ENCODE measurements around the gene TYSND1. TPM values are rescaled to one million over a fixed set of nuclear protein-coding genes. Genes with fewer than 3 reads are reported as not detected.
A peak's percentile ranks its signal among the peaks of the same experiment; 100 is the strongest.

The TYSND1 gene
- total and polyA plus RNA-seq, 2 of the 13 experiments (the other 11 are each of a cell fraction or from before 2014, with no cell fraction given): 3.3 to 8.9 TPM

DNA sequence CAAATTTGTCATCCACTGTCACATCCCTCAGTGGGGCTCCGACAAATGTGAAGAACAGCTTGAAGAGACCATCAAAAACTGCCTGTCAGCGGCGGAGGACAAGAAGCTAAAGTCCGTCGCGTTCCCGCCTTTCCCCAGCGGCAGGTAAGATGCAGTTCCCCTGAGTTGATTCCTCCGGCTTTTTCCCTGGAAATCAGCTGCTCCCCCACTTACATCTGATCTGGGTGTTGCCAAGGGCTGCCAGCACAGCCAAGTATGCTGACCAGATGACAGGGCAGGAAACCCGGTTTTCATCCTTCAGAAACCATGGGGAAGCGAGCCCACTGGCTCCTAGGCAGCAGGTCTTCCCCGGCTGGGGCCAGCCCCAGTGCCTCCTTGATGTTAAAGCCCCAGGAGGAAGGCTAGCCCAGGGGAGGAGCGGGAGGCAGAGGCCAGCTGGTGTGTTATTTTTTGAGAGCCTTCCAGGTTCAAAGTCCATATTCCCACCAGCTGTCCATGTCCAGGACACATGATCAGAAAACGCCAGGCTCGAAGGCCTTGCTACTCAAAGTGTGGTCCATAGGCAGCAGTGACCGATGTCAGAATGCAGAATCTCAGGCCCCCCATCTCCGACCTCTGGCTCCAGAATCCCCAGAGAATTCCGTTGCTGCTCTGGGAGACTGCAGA, 37.3 kb downstream of the TYSND1 start (continued):
- no peak for TF ChIP-seq ZUFSP (CRISPR knock-in tag; IDR thresholded peaks at IDR 0.05; ENCODE audit: borderline replicate concordance)
- TF ChIP-seq BRCA1 (CRISPR knock-in tag; IDR thresholded peaks at IDR 0.05): peak; percentile 86; the same call in 1 of the 2 replicates
- TF ChIP-seq ZNF207 (IDR thresholded peaks at IDR 0.05; ENCODE audit: borderline replicate concordance): no peak
- TF ChIP-seq IKZF4 (CRISPR knock-in tag; IDR thresholded peaks at IDR 0.05; ENCODE audit: borderline replicate concordance, low read depth, not compliant biosample characterization): no peak
- TF ChIP-seq, protein P1, sequence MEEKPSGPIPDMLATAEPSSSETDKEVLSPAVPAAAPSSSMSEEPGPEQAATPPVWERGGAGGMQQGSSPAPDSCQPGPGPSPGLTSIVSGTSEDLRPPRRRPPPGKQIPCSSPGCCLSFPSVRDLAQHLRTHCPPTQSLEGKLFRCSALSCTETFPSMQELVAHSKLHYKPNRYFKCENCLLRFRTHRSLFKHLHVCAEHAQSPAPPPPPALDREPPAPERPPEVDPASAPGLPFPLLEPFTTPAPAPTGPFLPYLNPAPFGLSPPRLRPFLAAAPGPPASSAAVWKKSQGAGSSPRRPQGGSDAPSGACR (CRISPR knock-in tag; IDR thresholded peaks at IDR 0.05): 0 out of 2 replicates have a peak, but pooled peaks have one; percentile 43
- TF ChIP-seq ZNF530 (CRISPR knock-in tag; IDR thresholded peaks at IDR 0.05; ENCODE audit: low read depth): no peak
- no peak for TF ChIP-seq ZSCAN22 (CRISPR knock-in tag; IDR thresholded peaks at IDR 0.05)
- TF ChIP-seq, protein P2, sequence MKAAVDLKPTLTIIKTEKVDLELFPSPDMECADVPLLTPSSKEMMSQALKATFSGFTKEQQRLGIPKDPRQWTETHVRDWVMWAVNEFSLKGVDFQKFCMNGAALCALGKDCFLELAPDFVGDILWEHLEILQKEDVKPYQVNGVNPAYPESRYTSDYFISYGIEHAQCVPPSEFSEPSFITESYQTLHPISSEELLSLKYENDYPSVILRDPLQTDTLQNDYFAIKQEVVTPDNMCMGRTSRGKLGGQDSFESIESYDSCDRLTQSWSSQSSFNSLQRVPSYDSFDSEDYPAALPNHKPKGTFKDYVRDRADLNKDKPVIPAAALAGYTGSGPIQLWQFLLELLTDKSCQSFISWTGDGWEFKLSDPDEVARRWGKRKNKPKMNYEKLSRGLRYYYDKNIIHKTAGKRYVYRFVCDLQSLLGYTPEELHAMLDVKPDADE (CRISPR knock-in tag; IDR thresholded peaks at IDR 0.05): no peak
- TF ChIP-seq, protein P3, sequence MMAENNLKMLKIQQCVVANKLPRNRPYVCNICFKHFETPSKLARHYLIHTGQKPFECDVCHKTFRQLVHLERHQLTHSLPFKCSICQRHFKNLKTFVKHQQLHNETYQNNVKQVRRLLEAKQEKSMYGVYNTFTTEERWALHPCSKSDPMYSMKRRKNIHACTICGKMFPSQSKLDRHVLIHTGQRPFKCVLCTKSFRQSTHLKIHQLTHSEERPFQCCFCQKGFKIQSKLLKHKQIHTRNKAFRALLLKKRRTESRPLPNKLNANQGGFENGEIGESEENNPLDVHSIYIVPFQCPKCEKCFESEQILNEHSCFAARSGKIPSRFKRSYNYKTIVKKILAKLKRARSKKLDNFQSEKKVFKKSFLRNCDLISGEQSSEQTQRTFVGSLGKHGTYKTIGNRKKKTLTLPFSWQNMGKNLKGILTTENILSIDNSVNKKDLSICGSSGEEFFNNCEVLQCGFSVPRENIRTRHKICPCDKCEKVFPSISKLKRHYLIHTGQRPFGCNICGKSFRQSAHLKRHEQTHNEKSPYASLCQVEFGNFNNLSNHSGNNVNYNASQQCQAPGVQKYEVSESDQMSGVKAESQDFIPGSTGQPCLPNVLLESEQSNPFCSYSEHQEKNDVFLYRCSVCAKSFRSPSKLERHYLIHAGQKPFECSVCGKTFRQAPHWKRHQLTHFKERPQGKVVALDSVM (CRISPR knock-in tag; IDR thresholded peaks at IDR 0.05): peak; percentile 93
- no peak for TF ChIP-seq MAFK (conservative IDR thresholded peaks at IDR 0.05 in 1 of 2, IDR thresholded peaks at IDR 0.05 in 1 of 2; ENCODE audit: low read length in 2 of 2)
- no peak for TF ChIP-seq ZNF703 (CRISPR knock-in tag; IDR thresholded peaks at IDR 0.05; ENCODE audit: borderline replicate concordance)
- 0 out of 2 replicates have a peak, but pooled peaks have one; percentile 20 for TF ChIP-seq CREM (IDR thresholded peaks at IDR 0.05)
- no peak for TF ChIP-seq CREM (CRISPR knock-in tag; IDR thresholded peaks at IDR 0.05)
- TF ChIP-seq ZNF292 (CRISPR knock-in tag; IDR thresholded peaks at IDR 0.05; ENCODE audit: borderline replicate concordance, low read depth): no peak
- TF ChIP-seq ZNF512 (CRISPR knock-in tag; IDR thresholded peaks at IDR 0.05): no peak
- TF ChIP-seq REXO4 (CRISPR knock-in tag; IDR thresholded peaks at IDR 0.05; ENCODE audit: borderline replicate concordance): no peak
- no peak for TF ChIP-seq ZNF563 (CRISPR knock-in tag; IDR thresholded peaks at IDR 0.05)
- TF ChIP-seq, protein P4, sequence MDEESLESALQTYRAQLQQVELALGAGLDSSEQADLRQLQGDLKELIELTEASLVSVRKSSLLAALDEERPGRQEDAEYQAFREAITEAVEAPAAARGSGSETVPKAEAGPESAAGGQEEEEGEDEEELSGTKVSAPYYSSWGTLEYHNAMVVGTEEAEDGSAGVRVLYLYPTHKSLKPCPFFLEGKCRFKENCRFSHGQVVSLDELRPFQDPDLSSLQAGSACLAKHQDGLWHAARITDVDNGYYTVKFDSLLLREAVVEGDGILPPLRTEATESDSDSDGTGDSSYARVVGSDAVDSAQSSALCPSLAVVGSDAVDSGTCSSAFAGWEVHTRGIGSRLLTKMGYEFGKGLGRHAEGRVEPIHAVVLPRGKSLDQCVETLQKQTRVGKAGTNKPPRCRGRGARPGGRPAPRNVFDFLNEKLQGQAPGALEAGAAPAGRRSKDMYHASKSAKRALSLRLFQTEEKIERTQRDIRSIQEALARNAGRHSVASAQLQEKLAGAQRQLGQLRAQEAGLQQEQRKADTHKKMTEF (CRISPR knock-in tag; IDR thresholded peaks at IDR 0.05): peak; percentile 70
- TF ChIP-seq HHEX (CRISPR knock-in tag; IDR thresholded peaks at IDR 0.05): no peak
- 0 out of 2 replicates have a peak, but pooled peaks have one; percentile 13 for TF ChIP-seq ESRRA (CRISPR knock-in tag; IDR thresholded peaks at IDR 0.05; ENCODE audit: low read depth)
- TF ChIP-seq BORCS8-MEF2B (CRISPR knock-in tag; IDR thresholded peaks at IDR 0.05): no peak

All from HepG2 (cell line).